IPS DF 4.7 (cell line): ENCODE results near the gene AEBP2.

Experiments
- DNase-seq: peaks from one replicate; pipeline ENCODE4 v3.0.0-alpha.2; 2013; ENCODE audit warnings: low spot score; ENCODE audit errors: extremely low read depth

Gene AEBP2

GRCh38 chr12:19506497-19506896 is 67.2 kb downstream of the AEBP2 start:
- DNase-seq = no peak

- DNase-seq = no peak
These were observed 68.5 kb downstream of the AEBP2 start for GRCh38 chr12:19507823-19508222.

GRCh38 chr12:19510461-19510860 is 71.2 kb downstream of the AEBP2 start:
- no peak for DNase-seq

GRCh38 chr12:19515179-19515578 is 75.9 kb downstream of the AEBP2 start:
- DNase-seq = no peak

GRCh38 chr12:19517583-19517982 is 78.3 kb downstream of the AEBP2 start:
- no peak for DNase-seq

- DNase-seq = no peak
These were observed 78.9 kb downstream of the AEBP2 start for GRCh38 chr12:19518209-19518608.

- no peak for DNase-seq
These were observed 81.5 kb downstream of the AEBP2 start for GRCh38 chr12:19520646-19521415.

- no peak for DNase-seq
These were observed 86.0 kb downstream of the AEBP2 start for GRCh38 chr12:19525274-19525673.

GRCh38 chr12:19527866-19528265 is 88.6 kb downstream of the AEBP2 start:
- no peak for DNase-seq

DNA sequence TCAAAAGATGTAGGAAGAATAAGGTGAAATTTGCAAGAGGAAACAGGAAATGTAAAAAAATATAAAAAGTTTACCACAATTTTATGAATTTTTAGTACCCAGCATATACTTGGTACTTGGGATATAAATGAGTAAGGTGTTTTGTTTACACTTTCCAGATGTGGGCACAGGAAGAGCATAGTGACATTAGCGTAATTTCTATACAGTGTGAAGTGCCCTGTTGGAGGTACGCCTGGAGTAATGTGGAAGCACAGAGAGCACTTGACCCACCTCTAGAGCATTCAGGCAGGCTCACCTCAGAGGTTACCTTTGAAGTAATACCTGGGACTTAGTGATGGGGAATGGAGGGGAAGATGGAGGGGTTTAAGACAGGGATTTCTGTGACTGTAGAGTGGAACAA is 89.5 kb downstream of the AEBP2 start:
- DNase-seq = no peak

GRCh38 chr12:19529951-19530636 is 90.8 kb downstream of the AEBP2 start:
- no peak for DNase-seq

GRCh38 chr12:19530637-19531023 is 91.3 kb downstream of the AEBP2 start:
- DNase-seq = no peak

- no peak for DNase-seq
These were observed 94.3 kb downstream of the AEBP2 start for GRCh38 chr12:19533567-19533966.

DNA sequence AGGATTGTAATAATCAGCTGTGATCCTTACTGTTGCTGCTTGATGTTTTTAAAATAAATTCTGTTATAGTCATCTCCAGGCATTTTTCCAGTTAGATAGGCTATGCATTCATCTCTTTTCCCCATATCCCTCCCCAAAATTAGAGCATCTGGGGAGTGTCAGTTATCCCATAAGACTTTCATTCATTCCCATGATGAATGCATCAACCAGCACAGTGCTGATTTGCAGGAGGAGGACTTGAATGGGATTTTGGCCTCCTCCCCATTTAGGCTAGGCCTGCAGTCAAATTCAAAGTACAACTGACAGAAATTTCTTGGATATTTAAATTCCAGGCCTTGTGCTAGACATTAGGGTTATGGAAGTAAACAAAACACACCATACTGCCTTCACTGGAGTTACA is 99.8 kb downstream of the AEBP2 start:
- DNase-seq = no peak

DNA sequence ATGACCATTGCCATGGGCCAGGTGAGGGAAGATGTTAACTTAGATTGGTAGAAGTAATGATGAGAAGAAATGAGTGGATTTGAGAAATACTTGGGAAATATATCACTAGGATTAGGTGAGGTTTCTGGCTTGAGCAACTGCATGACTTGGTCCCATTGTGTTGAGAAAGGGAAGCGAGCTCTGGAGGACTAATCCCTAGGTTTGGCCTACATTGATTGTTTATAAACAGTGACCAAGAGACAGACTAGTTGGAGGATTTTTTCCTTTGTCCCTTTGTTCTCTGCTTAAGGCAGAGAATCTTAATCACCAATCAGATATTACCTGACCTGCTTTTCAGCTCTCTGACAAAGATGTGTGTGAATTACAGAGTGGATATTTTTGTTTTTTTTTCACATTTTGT is 100.5 kb downstream of the AEBP2 start:
- no peak for DNase-seq

DNA sequence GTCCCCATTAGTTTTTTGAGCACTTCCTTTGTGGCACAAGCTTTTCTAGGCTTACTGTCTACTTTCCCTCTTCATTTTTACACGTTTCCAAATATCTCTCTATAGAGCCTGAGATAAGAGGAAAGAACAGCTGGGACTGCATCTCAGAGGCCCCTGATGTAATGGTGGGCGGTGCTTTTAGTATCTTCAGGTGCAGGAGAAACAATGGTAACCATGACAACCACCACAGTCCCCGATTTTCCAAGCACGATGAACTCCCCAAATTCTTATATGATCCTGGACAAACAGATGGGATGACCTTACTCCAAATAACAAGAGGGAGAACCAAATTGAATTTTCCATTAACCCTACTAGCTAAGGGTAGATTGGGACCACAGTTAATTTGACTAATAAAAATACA is 103.3 kb downstream of the AEBP2 start:
- DNase-seq = no peak

GRCh38 chr12:19544353-19544752 is 105.1 kb downstream of the AEBP2 start:
- DNase-seq = no peak

DNA sequence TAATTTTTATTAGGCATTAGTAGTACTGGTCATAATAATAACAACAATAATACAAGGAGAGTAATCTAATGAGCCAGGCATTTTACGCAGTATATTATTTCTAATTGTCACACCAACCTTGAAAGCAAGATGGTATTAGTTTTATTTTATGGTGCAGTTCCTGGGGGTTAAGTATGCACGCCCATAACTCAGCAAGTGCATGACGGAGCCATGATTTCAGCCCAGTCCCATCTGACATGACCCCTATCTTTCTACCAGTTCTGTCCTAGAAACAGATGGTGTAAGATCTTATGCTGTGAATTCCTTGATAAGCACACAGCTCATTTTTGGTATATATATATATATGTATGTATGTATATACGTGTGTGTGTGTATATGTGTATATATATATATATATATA is 106.0 kb downstream of the AEBP2 start:
- no peak for DNase-seq

- no peak for DNase-seq
These were observed 106.7 kb downstream of the AEBP2 start for GRCh38 chr12:19546027-19546426.

DNA sequence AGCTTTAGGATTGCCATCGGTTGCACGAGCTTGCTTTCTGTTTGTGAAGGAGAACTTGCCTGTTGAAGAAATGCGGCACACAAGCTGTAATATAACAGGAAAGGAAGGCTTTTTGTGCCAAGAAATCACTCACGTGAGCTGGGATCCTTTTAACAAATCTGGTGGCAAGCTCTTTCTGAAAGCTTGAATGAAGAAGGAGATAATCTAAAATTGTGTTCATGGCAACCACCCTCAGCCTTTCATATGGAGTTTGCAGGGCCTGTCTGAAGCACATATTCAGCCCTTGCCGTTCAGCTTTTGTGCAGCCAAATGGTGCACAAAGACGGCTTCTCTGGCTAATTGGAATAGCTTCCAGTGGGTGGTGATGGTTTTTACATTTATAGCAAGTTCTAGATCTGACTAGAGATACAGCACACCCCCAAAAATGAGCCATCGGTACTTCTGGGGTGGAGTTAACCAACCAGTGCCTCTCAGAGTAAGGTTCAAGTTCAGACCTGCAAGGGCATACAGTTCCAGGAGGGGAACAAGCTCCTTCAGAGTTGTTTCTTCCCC is 107.4 kb downstream of the AEBP2 start:
- no peak for DNase-seq

DNA sequence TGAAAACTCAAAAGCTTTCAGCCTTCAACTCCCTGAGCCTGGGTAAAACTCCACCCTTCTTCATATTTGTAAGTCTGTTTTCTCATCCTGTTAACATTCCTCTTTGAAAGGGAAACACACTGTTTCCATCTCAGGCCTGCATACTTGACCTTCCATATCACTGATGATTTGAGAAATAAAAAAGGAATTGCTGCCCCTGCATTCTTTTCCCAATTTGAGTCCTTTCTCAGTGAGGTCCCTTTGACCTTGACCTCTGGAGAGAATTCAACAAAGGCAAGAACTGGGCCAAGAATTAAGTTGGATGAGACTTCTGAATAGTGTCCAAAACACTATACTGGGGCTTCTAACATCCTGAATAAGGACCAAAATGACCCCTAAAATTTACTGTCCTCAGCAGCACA is 108.0 kb downstream of the AEBP2 start:
- no peak for DNase-seq

DNA sequence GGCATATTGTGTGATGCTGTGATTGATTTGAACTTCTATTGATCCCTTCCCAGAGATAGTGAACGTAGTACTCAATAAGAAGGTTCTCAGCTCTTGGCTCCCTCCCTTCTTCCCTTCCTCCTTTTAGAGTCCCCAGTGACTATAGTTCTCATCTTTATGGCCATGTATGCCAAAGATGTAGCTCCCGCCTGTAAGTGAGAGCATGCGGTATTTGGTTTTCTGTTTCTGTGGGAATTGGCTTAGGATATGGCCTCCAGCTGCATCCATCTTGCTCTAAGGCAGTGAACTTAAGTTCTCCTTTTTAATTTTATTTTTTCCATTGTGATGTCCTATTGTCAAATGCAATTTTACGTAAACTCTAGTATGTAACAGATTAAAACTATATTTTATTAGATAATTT is 109.5 kb downstream of the AEBP2 start:
- DNase-seq = no peak

DNA sequence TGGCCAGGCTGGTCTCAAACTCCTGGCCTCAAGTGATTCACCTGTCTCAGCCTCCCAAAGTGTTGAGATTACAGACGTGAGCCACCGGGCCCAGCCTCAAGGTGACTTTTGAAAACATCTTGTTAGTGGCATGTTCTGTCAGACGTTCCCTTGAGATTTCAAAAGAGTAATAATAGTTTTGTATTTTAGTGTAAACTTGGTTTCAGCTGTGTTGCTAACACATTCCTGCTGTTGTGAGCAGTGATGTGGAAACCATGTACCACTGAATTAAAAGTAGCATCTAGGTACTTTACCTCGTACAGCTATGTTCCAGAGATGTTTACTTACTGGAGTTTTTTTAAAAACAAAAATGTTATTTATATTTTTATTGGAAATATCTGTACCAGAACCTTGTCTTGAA is 111.3 kb downstream of the AEBP2 start:
- DNase-seq = no peak
